BE2C (cell line): ENCODE measurements around the gene TCF4.
A peak's percentile ranks its signal among the peaks of the same experiment; 100 is the strongest.

ENCODE experiments used
- DNase-seq: peaks from one replicate; pipeline ENCODE4 v3.0.0-alpha.2; 2020
- H3K27me3 ChIP-seq: fragments of 250-450 bp; sonication (Bioruptor Pico); 2 replicates; pipeline ENCODE4 v1.5.1; 2020; ENCODE audit warnings: mild to moderate bottlenecking
- H3K36me3 ChIP-seq: fragments of 250-450 bp; sonication (Bioruptor Pico); 2 replicates; pipeline ENCODE4 v1.5.1; 2020; ENCODE audit warnings: mild to moderate bottlenecking
- H3K4me1 ChIP-seq: fragments of 250-450 bp; sonication (Bioruptor Pico); 2 replicates; pipeline ENCODE4 v1.5.1; 2020
- H3K4me3 ChIP-seq: 2 replicates; pipeline ENCODE4 v1.5.1; 2011; ENCODE audit warnings: low read depth, low read length
- H3K9me3 ChIP-seq: fragments of 250-450 bp; sonication (Bioruptor Pico); 2 replicates; pipeline ENCODE4 v1.5.1; 2020
- TF ChIP-seq, protein P1 (sequence below): IDR thresholded peaks from 2 replicates; pipeline ENCODE4 v1.5.1; 2012; ENCODE audit warnings: mild to moderate bottlenecking, low read depth, low read length

The TCF4 gene

GRCh38 chr18:55552526-55553189 lies 35.3 kb downstream of the TCF4 start:
- Histone ChIP-seq H3K27me3 (no peaks in the 10 kb centered on the region), H3K36me3 (peaks cover 8% of the 10 kb centered on the region; the same call in 1 of the 2 replicates), H3K4me3 (no peak overlapping the region; the same call in 1 of the 2 replicates), H3K9me3 (no peaks in the 10 kb centered on the region), H3K4me1 (peaks cover 14% of the 10 kb centered on the region)
- TF ChIP-seq, protein P1, sequence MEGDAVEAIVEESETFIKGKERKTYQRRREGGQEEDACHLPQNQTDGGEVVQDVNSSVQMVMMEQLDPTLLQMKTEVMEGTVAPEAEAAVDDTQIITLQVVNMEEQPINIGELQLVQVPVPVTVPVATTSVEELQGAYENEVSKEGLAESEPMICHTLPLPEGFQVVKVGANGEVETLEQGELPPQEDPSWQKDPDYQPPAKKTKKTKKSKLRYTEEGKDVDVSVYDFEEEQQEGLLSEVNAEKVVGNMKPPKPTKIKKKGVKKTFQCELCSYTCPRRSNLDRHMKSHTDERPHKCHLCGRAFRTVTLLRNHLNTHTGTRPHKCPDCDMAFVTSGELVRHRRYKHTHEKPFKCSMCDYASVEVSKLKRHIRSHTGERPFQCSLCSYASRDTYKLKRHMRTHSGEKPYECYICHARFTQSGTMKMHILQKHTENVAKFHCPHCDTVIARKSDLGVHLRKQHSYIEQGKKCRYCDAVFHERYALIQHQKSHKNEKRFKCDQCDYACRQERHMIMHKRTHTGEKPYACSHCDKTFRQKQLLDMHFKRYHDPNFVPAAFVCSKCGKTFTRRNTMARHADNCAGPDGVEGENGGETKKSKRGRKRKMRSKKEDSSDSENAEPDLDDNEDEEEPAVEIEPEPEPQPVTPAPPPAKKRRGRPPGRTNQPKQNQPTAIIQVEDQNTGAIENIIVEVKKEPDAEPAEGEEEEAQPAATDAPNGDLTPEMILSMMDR = no peak
- peak; percentile 31 for DNase-seq

DNA sequence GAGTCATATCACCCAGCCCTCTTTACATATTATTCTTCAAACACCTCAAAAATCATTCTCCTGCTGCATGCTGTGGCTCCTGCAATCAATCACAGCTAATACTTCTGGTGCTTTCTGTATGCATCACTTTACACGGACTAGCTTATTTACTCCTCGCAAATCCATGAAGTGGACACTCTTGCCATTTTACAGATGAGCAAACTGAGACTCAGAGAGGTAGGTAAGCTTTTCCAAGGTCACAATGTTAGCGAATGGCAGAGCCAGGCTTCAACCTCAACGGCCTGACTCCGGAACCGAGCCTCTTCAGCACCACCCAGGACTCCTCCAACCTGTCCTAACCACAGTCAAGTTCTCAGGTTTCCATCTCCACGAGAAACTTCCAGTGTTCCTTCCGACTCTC lies 36.8 kb downstream of the TCF4 start:
- Histone ChIP-seq H3K36me3 (peaks cover 8% of the 10 kb centered on the region; the same call in 1 of the 2 replicates), H3K4me3 (no peak overlapping the region), H3K4me1 (peaks cover 14% of the 10 kb centered on the region), H3K9me3 (no peaks in the 10 kb centered on the region), H3K27me3 (no peaks in the 10 kb centered on the region)
- TF ChIP-seq, protein P1 = no peak
- no peak for DNase-seq

GRCh38 chr18:55550471-55550870 lies 37.5 kb downstream of the TCF4 start:
- Histone ChIP-seq H3K4me1 (peaks cover 14% of the 10 kb centered on the region), H3K36me3 (peaks cover 8% of the 10 kb centered on the region; the same call in 1 of the 2 replicates), H3K9me3 (no peaks in the 10 kb centered on the region), H3K4me3 (no peak overlapping the region; the same call in 1 of the 2 replicates), H3K27me3 (no peaks in the 10 kb centered on the region)
- DNase-seq = no peak
- TF ChIP-seq, protein P1 = no peak

DNA sequence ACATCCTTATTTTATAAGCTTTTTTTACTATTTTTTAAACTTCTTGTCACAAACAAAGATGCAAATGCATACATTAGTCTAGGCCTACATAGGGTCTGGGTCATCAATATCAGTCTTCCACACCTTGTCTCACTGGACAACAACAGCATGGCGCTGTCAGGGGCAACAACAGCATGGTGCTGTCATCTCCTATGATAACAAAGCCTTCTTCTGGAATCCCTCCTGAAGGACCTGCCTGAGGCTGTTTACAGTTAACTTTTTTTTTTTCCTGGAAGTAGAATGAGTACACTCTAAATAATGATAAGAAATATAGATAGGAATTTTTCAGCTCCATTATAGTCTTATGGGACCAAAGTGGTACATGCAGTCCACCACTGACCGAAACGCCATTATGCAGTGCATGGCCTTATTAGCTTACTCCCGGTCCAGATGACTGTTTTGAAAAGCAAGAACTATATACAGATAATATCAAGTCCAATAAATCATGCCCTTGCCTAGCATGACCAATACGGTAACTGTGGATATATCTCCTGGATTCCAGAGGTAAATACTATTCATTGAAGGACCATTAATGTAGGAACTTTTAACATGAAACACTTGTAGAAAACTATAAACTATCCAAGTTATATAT lies 38.4 kb downstream of the TCF4 start:
- Histone ChIP-seq H3K27me3 (no peaks in the 10 kb centered on the region), H3K4me3 (no peak overlapping the region; the same call in 1 of the 2 replicates), H3K4me1 (peaks cover 17% of the 10 kb centered on the region), H3K36me3 (peaks cover 8% of the 10 kb centered on the region; the same call in 1 of the 2 replicates), H3K9me3 (no peaks in the 10 kb centered on the region)
- TF ChIP-seq, protein P1 = no peak
- DNase-seq = peak; percentile 46

DNA sequence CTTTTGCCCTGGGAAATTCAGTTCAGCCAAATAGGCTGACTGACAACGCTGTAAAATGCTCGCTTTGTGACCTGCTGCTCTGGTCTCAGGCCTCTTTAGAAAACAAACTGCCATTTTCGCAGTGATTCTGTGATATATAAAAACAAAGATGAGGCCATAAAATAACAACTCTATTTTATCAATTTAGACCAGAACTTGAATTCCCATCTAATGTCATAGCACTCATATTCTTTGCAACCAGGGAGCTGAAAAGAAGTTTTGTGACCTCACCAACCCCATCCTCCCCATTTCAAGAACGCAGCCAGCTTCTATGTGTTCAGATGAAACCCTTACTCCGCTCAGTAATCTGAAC lies 40.3 kb downstream of the TCF4 start:
- peaks cover 8% of the 10 kb centered on the region; the same call in 1 of the 2 replicates for H3K36me3 ChIP-seq
- TF ChIP-seq, protein P1 = no peak
- H3K9me3 ChIP-seq = no peaks in the 10 kb centered on the region
- DNase-seq = no peak
- H3K4me1 ChIP-seq = peaks cover 20% of the 10 kb centered on the region
- no peak overlapping the region for H3K4me3 ChIP-seq
- no peaks in the 10 kb centered on the region for H3K27me3 ChIP-seq
